KG1 (cell line): ENCODE measurements around the gene DOK5.

Experiments used
- DNase-seq: peaks from one replicate; lab custom pipeline; 2025; lab: John Stamatoyannopoulos, UW

The DOK5 gene

GRCh38 chr20:54618412-54618811 is 143.0 kb downstream of the DOK5 start:
- DNase-seq = no peak

- DNase-seq = no peak
These were observed 143.8 kb downstream of the DOK5 start for GRCh38 chr20:54619181-54619580.

GRCh38 chr20:54619682-54620081 is 144.3 kb downstream of the DOK5 start:
- DNase-seq = no peak

GRCh38 chr20:54620611-54621010 is 145.2 kb downstream of the DOK5 start:
- DNase-seq = no peak

GRCh38 chr20:54622333-54623295 is 147.2 kb downstream of the DOK5 start:
- no peak for DNase-seq

- DNase-seq = no peak
These were observed 148.7 kb downstream of the DOK5 start for GRCh38 chr20:54623991-54624569.

- no peak for DNase-seq
These were observed 149.5 kb downstream of the DOK5 start for GRCh38 chr20:54624706-54625390.

GRCh38 chr20:54625497-54625896 is 150.1 kb downstream of the DOK5 start:
- no peak for DNase-seq

- DNase-seq = no peak
These were observed 150.7 kb downstream of the DOK5 start for GRCh38 chr20:54626126-54626525.

- DNase-seq = no peak
These were observed 154.2 kb downstream of the DOK5 start for GRCh38 chr20:54629632-54630031.

GRCh38 chr20:54630582-54630981 is 155.2 kb downstream of the DOK5 start:
- no peak for DNase-seq

GRCh38 chr20:54631059-54631458 is 155.7 kb downstream of the DOK5 start:
- no peak for DNase-seq

GRCh38 chr20:54633374-54634355 is 158.3 kb downstream of the DOK5 start:
- peak; percentile 11 for DNase-seq

GRCh38 chr20:54636575-54636974 is 161.2 kb downstream of the DOK5 start:
- DNase-seq = no peak

- no peak for DNase-seq
These were observed 164.5 kb downstream of the DOK5 start for GRCh38 chr20:54639941-54640340.

GRCh38 chr20:54640800-54641199 is 165.4 kb downstream of the DOK5 start:
- DNase-seq = no peak

- no peak for DNase-seq
These were observed 167.7 kb downstream of the DOK5 start for GRCh38 chr20:54642864-54643667.

- no peak for DNase-seq
These were observed 168.4 kb downstream of the DOK5 start for GRCh38 chr20:54643761-54644160.

- no peak for DNase-seq
These were observed 170.2 kb downstream of the DOK5 start for GRCh38 chr20:54645445-54646155.

- DNase-seq = no peak
These were observed 170.7 kb downstream of the DOK5 start for GRCh38 chr20:54646156-54646517.
